GM21717 (cell line): ENCODE measurements around the gene HPCAL1.

Experiments used
- ATAC-seq: cut with Tn5 transposase; IDR thresholded peaks from one replicate; pipeline ENCODE4 v1.9.1; 2021; ENCODE audit warnings: mild to moderate bottlenecking, moderate library complexity; ENCODE audit not compliant: unreplicated experiment

The HPCAL1 gene

GRCh38 chr2:10382354-10383061 is 79.8 kb downstream of the HPCAL1 start:
- ATAC-seq = no peak

- ATAC-seq = no peak
Observed at GRCh38 chr2:10383960-10384734, 81.4 kb downstream of the HPCAL1 start.

- no peak for ATAC-seq
Observed at GRCh38 chr2:10385501-10385900, 82.8 kb downstream of the HPCAL1 start.

- no peak for ATAC-seq
Observed at GRCh38 chr2:10385933-10386773, 83.4 kb downstream of the HPCAL1 start.

- ATAC-seq = no peak
Observed at GRCh38 chr2:10387033-10387432, 84.3 kb downstream of the HPCAL1 start.

- ATAC-seq = no peak
Observed at GRCh38 chr2:10388954-10389560, 86.4 kb downstream of the HPCAL1 start.

GRCh38 chr2:10389573-10389972 is 86.9 kb downstream of the HPCAL1 start:
- ATAC-seq = no peak

- no peak for ATAC-seq
Observed at GRCh38 chr2:10390369-10390801, 87.7 kb downstream of the HPCAL1 start.

GRCh38 chr2:10392100-10392499 is 89.4 kb downstream of the HPCAL1 start:
- no peak for ATAC-seq

- ATAC-seq = no peak
Observed at GRCh38 chr2:10392548-10392947, 89.8 kb downstream of the HPCAL1 start.

GRCh38 chr2:10392951-10393639 is 90.4 kb downstream of the HPCAL1 start:
- no peak for ATAC-seq

- ATAC-seq = no peak
Observed at GRCh38 chr2:10393640-10393982, 90.9 kb downstream of the HPCAL1 start.

GRCh38 chr2:10395893-10396292 is 93.2 kb downstream of the HPCAL1 start:
- ATAC-seq = no peak

GRCh38 chr2:10396464-10396863 is 93.8 kb downstream of the HPCAL1 start:
- no peak for ATAC-seq

- ATAC-seq = no peak
Observed at GRCh38 chr2:10397297-10397875, 94.7 kb downstream of the HPCAL1 start.

GRCh38 chr2:10397878-10398277 is 95.2 kb downstream of the HPCAL1 start:
- no peak for ATAC-seq

GRCh38 chr2:10398496-10398895 is 95.8 kb downstream of the HPCAL1 start:
- no peak for ATAC-seq

GRCh38 chr2:10399358-10399757 is 96.7 kb downstream of the HPCAL1 start:
- no peak for ATAC-seq

GRCh38 chr2:10400002-10400401 is 97.3 kb downstream of the HPCAL1 start:
- no peak for ATAC-seq

- ATAC-seq = no peak
Observed at GRCh38 chr2:10400568-10400977, 97.9 kb downstream of the HPCAL1 start.
